Measurements from ENCODE around the gene CTSW. TPM values are rescaled to one million over a fixed set of nuclear protein-coding genes. Genes with fewer than 3 reads are reported as not detected.

CTSW gene
- polyA plus RNA-seq, 1 donor from 2014 or later, result not detected

DNA sequence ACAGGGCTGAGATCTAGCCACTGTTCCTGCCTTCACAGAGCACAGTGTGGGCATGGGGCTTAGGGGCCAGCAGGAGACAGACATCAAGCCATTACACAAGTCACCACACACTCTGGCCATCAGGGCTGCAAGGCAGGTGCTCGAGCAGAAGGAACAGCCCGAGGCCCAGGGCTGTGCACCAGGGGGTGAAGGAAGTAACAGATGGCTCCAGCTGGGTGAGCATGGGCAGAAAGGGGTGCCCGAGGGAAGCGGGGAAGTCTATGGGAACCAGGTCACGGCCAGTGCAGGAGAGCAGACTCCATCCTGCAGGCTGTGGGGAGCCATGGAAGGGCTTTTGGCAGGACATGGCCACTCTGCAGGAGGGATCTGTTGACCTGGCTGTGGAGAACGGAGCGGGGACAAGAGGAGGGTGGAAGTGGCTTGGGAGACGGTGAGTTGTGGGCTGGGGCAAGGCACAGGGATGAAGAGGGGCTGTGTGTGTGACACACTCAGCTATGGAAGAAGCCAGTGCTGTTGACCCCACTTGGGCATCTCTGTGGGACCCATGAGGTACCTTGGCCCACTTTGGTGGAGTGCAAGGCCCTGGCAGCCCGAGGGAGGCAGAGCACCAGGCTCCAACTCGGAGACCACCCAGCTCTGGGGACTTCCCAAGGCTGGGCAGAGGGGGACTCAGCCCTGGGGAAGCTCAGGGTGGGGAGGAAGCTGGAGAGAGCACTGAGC is 35.6 kb downstream of the CTSW start:
- Histone ChIP-seq H3K9ac (ENCODE audit: low read length) (no peak overlapping the region), H3K4me2 (ENCODE audit: low read length) (no peak overlapping the region), H3K36me3 (ENCODE audit: insufficient read depth, low read length) (no peaks in the 10 kb centered on the region), H3K9me2 (ENCODE audit: insufficient read depth, low read length) (no peaks in the 10 kb centered on the region), H3K4me3 (ENCODE audit: low read length) (no peak overlapping the region), H3K9me3 (ENCODE audit: low read length) (no peaks in the 10 kb centered on the region), H3K27me3 (ENCODE audit: insufficient read depth, low read depth, low read length) (no peaks in the 10 kb centered on the region), H3K79me2 (replicated peaks; ENCODE audit: insufficient read depth, low read length) (peaks cover 17% of the 10 kb centered on the region), H3K27ac (ENCODE audit: low read length) (no peak overlapping the region), H4K20me1 (ENCODE audit: insufficient read depth) (no peaks in the 10 kb centered on the region), H3F3A (ENCODE audit: insufficient read depth, low read length, poor library complexity, severe bottlenecking) (no peaks in the 10 kb centered on the region), H2AFZ (ENCODE audit: low read depth, low read length) (no peak overlapping the region)
- TF ChIP-seq, protein P1, sequence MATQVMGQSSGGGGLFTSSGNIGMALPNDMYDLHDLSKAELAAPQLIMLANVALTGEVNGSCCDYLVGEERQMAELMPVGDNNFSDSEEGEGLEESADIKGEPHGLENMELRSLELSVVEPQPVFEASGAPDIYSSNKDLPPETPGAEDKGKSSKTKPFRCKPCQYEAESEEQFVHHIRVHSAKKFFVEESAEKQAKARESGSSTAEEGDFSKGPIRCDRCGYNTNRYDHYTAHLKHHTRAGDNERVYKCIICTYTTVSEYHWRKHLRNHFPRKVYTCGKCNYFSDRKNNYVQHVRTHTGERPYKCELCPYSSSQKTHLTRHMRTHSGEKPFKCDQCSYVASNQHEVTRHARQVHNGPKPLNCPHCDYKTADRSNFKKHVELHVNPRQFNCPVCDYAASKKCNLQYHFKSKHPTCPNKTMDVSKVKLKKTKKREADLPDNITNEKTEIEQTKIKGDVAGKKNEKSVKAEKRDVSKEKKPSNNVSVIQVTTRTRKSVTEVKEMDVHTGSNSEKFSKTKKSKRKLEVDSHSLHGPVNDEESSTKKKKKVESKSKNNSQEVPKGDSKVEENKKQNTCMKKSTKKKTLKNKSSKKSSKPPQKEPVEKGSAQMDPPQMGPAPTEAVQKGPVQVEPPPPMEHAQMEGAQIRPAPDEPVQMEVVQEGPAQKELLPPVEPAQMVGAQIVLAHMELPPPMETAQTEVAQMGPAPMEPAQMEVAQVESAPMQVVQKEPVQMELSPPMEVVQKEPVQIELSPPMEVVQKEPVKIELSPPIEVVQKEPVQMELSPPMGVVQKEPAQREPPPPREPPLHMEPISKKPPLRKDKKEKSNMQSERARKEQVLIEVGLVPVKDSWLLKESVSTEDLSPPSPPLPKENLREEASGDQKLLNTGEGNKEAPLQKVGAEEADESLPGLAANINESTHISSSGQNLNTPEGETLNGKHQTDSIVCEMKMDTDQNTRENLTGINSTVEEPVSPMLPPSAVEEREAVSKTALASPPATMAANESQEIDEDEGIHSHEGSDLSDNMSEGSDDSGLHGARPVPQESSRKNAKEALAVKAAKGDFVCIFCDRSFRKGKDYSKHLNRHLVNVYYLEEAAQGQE (IDR thresholded peaks at IDR 0.05; ENCODE audit: borderline replicate concordance), result no peak
- TF ChIP-seq MXI1 (conservative IDR thresholded peaks at IDR 0.05; ENCODE audit: poor library complexity, severe bottlenecking) (no peak), POLR2AphosphoS5 (IDR thresholded peaks at IDR 0.05) (no peak), RAD21 (conservative IDR thresholded peaks at IDR 0.05) (no peak), EP300 (conservative IDR thresholded peaks at IDR 0.05; ENCODE audit: poor library complexity, severe bottlenecking) (no peak), EZH2 (IDR thresholded peaks at IDR 0.05; ENCODE audit: borderline replicate concordance, insufficient read depth, low read length, poor library complexity, severe bottlenecking) (no peak), SMC3 (conservative IDR thresholded peaks at IDR 0.05; ENCODE audit: poor library complexity) (no peak), TAF1 (IDR thresholded peaks at IDR 0.05; ENCODE audit: low read depth) (no peak)
- TF ChIP-seq, protein P2, sequence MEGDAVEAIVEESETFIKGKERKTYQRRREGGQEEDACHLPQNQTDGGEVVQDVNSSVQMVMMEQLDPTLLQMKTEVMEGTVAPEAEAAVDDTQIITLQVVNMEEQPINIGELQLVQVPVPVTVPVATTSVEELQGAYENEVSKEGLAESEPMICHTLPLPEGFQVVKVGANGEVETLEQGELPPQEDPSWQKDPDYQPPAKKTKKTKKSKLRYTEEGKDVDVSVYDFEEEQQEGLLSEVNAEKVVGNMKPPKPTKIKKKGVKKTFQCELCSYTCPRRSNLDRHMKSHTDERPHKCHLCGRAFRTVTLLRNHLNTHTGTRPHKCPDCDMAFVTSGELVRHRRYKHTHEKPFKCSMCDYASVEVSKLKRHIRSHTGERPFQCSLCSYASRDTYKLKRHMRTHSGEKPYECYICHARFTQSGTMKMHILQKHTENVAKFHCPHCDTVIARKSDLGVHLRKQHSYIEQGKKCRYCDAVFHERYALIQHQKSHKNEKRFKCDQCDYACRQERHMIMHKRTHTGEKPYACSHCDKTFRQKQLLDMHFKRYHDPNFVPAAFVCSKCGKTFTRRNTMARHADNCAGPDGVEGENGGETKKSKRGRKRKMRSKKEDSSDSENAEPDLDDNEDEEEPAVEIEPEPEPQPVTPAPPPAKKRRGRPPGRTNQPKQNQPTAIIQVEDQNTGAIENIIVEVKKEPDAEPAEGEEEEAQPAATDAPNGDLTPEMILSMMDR (IDR thresholded peaks at IDR 0.05; ENCODE audit: poor library complexity, severe bottlenecking), result no peak

DNA sequence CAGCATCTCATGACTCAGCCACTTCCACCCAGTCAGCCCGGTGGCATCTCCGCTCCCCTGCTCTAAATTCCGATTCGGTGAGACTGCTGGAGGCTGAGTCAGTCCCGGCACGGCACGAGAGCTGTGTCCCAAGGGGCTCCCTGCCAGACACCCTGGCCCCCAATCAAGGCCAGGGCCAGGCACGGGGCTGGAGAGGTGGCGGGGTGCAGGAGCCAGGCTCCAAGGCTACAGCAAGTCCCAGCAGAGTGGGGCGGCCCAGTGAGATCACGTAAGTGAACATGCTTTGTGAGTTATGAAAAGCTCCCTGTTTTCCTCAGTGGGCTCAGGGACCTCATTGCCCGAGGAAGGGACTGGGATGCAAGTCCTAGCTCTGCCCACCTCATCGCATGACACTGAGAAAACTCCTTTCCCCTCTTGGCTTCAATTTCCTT is 36.2 kb downstream of the CTSW start:
- Histone ChIP-seq H3K27me3 (ENCODE audit: insufficient read depth, low read depth, low read length) (no peaks in the 10 kb centered on the region), H3K9me3 (ENCODE audit: low read length) (no peaks in the 10 kb centered on the region), H3K4me3 (ENCODE audit: low read length) (no peak overlapping the region), H2AFZ (ENCODE audit: low read depth, low read length) (no peak overlapping the region), H3K36me3 (ENCODE audit: insufficient read depth, low read length) (no peaks in the 10 kb centered on the region), H3K4me2 (ENCODE audit: low read length) (no peak overlapping the region), H3K79me2 (replicated peaks; ENCODE audit: insufficient read depth, low read length) (peaks cover 20% of the 10 kb centered on the region), H3K9ac (ENCODE audit: low read length) (no peak overlapping the region), H4K20me1 (ENCODE audit: insufficient read depth) (no peaks in the 10 kb centered on the region), H3K27ac (ENCODE audit: low read length) (no peak overlapping the region), H3F3A (ENCODE audit: insufficient read depth, low read length, poor library complexity, severe bottlenecking) (no peaks in the 10 kb centered on the region), H3K9me2 (ENCODE audit: insufficient read depth, low read length) (no peaks in the 10 kb centered on the region)
- TF ChIP-seq MXI1 (conservative IDR thresholded peaks at IDR 0.05; ENCODE audit: poor library complexity, severe bottlenecking) (no peak), RAD21 (conservative IDR thresholded peaks at IDR 0.05) (no peak)
- TF ChIP-seq, protein P2 (IDR thresholded peaks at IDR 0.05; ENCODE audit: poor library complexity, severe bottlenecking), result no peak

All from neural cell (in vitro differentiated cells).